ENCODE measurements around the gene HOMER1. TPM values are rescaled to one million over a fixed set of nuclear protein-coding genes. Genes with fewer than 3 reads are reported as not detected.

Gene HOMER1
- total and polyA plus RNA-seq, 10 of the 15 experiments (the other 5 are each of a cell fraction or from before 2014, with no cell fraction given), result 0.96 to 22.0 (median 7.5) TPM

DNA sequence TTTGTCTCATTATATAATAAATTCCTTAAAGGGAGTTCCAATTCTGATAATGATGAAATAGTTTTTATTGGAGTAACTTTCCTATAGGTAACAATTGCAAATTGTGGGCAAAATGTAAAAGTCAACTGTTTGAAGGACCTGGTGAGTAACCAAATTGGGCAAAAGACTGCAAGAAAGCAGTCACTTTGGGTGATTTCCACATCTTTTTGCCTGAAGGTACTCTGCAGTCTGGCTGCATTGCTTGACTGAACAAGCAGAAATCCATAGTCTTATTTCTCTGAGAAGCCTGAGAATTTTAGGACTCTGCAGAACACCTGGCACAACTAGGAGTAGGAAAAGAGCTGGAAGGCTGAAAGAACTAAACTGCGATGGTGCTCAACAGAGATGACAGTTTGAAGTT, 114.9 kb downstream of the HOMER1 start:
- H3K79me2 ChIP-seq (ENCODE audit: control insufficient read depth, insufficient read depth, low read length), result no peaks in the 10 kb centered on the region
- H3K9me3 ChIP-seq (replicated peaks; ENCODE audit: control insufficient read depth, insufficient read depth, low read length), result no peaks in the 10 kb centered on the region
- H3K4me1 ChIP-seq (ENCODE audit: control insufficient read depth, insufficient read depth, low read length), result no peaks in the 10 kb centered on the region
- no peak overlapping the region for H3K4me3 ChIP-seq
- RAD21 ChIA-PET (ENCODE audit: unreplicated experiment), result no interaction called here
- SMC1A ChIA-PET (ENCODE audit: uncharacterized antibody, unreplicated experiment), result no interaction called here
- DNase-seq (ENCODE audit: low read depth, low spot score), result no peak
- no peaks in the 10 kb centered on the region for H3K27me3 ChIP-seq (replicated peaks in 1 of 2; ENCODE audit: control insufficient read depth in 2 of 2, insufficient read depth in 2 of 2, low read length in 1 of 2)
- in situ Hi-C loops (cut with MboI) (no loop called here), intact Hi-C loops (cut with micrococcal nuclease; ENCODE audit: unreplicated experiment) (no loop called here)
- H3K4me2 ChIP-seq (ENCODE audit: control insufficient read depth, insufficient read depth), result no peak overlapping the region
- no peak overlapping the region for H2AFZ ChIP-seq (ENCODE audit: control insufficient read depth, low read depth, low read length)
- CTCF ChIA-PET, result no interaction called here
- no peak overlapping the region for H3K9ac ChIP-seq (ENCODE audit: control insufficient read depth, insufficient read depth, low read length)
- no peak overlapping the region for H3K27ac ChIP-seq (ENCODE audit: control insufficient read depth, insufficient read depth)
- no peaks in the 10 kb centered on the region for H3K36me3 ChIP-seq (ENCODE audit: control insufficient read depth in 2 of 2, insufficient read depth in 2 of 2, low read length in 1 of 2)
- no peaks in the 10 kb centered on the region for H4K20me1 ChIP-seq (ENCODE audit: control insufficient read depth, insufficient read depth)
- POLR2A ChIA-PET, result no interaction called here
- no peak for ATAC-seq
- no TSS peak for BruUV-seq (replicated peaks)
- 92% methylated on average over 1 of the region's 1 CpG for WGBS (ENCODE audit: insufficient coverage, insufficient replicate concordance, low lambda C conversion rate, missing lambda C conversion rate)
- no peak for FAIRE-seq
- no peak for TF ChIP-seq IRF4 (IDR thresholded peaks at IDR 0.05; ENCODE audit: low read depth, low read length)
- TF ChIP-seq RELA (IDR thresholded peaks at IDR 0.05; ENCODE audit: borderline replicate concordance, partially characterized antibody), result no peak
- no peak for TF ChIP-seq CUX1 (IDR thresholded peaks at IDR 0.05; ENCODE audit: insufficient replicate concordance, low read depth, low read length)
- no peak for TF ChIP-seq SUZ12 (IDR thresholded peaks at IDR 0.05; ENCODE audit: unreplicated experiment)
- TF ChIP-seq EGR1 (IDR thresholded peaks at IDR 0.05; ENCODE audit: borderline replicate concordance in 1 of 2, low read depth in 2 of 2, low read length in 2 of 2), result no peak
- no peak for TF ChIP-seq SIX5 (IDR thresholded peaks at IDR 0.05; ENCODE audit: low read depth, low read length, severe bottlenecking)
- TF ChIP-seq, protein P1, sequence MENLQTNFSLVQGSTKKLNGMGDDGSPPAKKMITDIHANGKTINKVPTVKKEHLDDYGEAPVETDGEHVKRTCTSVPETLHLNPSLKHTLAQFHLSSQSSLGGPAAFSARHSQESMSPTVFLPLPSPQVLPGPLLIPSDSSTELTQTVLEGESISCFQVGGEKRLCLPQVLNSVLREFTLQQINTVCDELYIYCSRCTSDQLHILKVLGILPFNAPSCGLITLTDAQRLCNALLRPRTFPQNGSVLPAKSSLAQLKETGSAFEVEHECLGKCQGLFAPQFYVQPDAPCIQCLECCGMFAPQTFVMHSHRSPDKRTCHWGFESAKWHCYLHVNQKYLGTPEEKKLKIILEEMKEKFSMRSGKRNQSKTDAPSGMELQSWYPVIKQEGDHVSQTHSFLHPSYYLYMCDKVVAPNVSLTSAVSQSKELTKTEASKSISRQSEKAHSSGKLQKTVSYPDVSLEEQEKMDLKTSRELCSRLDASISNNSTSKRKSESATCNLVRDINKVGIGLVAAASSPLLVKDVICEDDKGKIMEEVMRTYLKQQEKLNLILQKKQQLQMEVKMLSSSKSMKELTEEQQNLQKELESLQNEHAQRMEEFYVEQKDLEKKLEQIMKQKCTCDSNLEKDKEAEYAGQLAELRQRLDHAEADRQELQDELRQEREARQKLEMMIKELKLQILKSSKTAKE (IDR thresholded peaks at IDR 0.05; ENCODE audit: low read depth, poor library complexity, severe bottlenecking), result no peak
- no peak for TF ChIP-seq EZH2 (IDR thresholded peaks at IDR 0.05; ENCODE audit: borderline replicate concordance, control insufficient read depth, low read depth, low read length)
- TF ChIP-seq ZBTB11 (CRISPR knock-in tag; IDR thresholded peaks at IDR 0.05), result no peak
- no peak for TF ChIP-seq ZNF207 (IDR thresholded peaks at IDR 0.05; ENCODE audit: borderline replicate concordance)

Data from GM12878 (cell line).